GM12878 (cell line): Measurements from ENCODE around the gene TRIP11. TPM values are rescaled to one million over a fixed set of nuclear protein-coding genes. Genes with fewer than 3 reads are reported as not detected.

Experiments
- ATAC-seq: fragments of 200-7000 bp; cut with Tn5 transposase; 3 replicates; pipeline ENCODE4 v1.9.1; 2020; ENCODE audit warnings: mild to moderate bottlenecking, moderate library complexity
- BruUV-seq: library from RNA; stranded (reverse); fragments of 400-500 nt; replicated peaks from 2 replicates; lab custom pipeline; 2021; lab: Mats Ljungman, UMichigan
- CTCF ChIA-PET: fragments of 300-600 bp; sonication (Branson Sonifier 250); formaldehyde crosslinking; extraction: SDS; loops from one replicate; lab custom pipeline; 2021; ENCODE audit warnings: inconsistent platforms; lab: Yijun Ruan, JAX
- POLR2A ChIA-PET: fragments of 350-600 bp; formaldehyde crosslinking; extraction: SDS; loops from one replicate; lab custom pipeline; 2021; ENCODE audit warnings: inconsistent platforms; lab: Charles Lee
- RAD21 ChIA-PET: fragments of 300-600 bp; sonication (Branson Sonifier 250); formaldehyde crosslinking; loops from one replicate; lab custom pipeline; 2023; ENCODE audit warnings: antibody characterized with exemption; ENCODE audit not compliant: unreplicated experiment; lab: Charles Lee
- SMC1A ChIA-PET: fragments of 300-600 bp; sonication (Branson Sonifier 250); formaldehyde crosslinking; loops from one replicate; lab custom pipeline; 2023; ENCODE audit not compliant: unreplicated experiment, uncharacterized antibody; lab: Charles Lee
- DNase-seq: peaks from one replicate; pipeline ENCODE4 v3.0.0-alpha.2; 2011; ENCODE audit warnings: low read depth, low spot score
- FAIRE-seq: peaks from 3 replicates; lab custom pipeline; 2011; peaks lifted over from hg19 to GRCh38; lab: Jason Lieb, UNC
- H2AFZ ChIP-seq: 2 replicates; pipeline ENCODE4 v1.6.0; 2011; ENCODE audit warnings: low read depth, low read length, control low read depth; ENCODE audit not compliant: control insufficient read depth
- H3K27ac ChIP-seq: 2 replicates; pipeline ENCODE4 v1.5.1; 2011; ENCODE audit warnings: control low read depth; ENCODE audit not compliant: control insufficient read depth, insufficient read depth
- H3K27me3 ChIP-seq, 2 experiments: replicated peaks in 1 of 2; 2 replicates each; pipeline versions ENCODE4 v1.6.0 to v1.6.1; 2011; ENCODE audit warnings: low read length in 1 of 2; ENCODE audit not compliant: control insufficient read depth in 2 of 2, insufficient read depth in 2 of 2
- H3K36me3 ChIP-seq, 2 experiments: 2 replicates each; pipeline ENCODE4 v1.5.1; 2011; ENCODE audit warnings: low read length in 1 of 2; ENCODE audit not compliant: control insufficient read depth in 2 of 2, insufficient read depth in 2 of 2
- H3K4me1 ChIP-seq: 2 replicates; pipeline ENCODE4 v1.6.1; 2011; ENCODE audit warnings: mild to moderate bottlenecking, low read length, moderate library complexity, mixed read lengths; ENCODE audit not compliant: control insufficient read depth, insufficient read depth
- H3K4me2 ChIP-seq: 2 replicates; pipeline ENCODE4 v1.6.0; 2011; ENCODE audit warnings: control low read depth; ENCODE audit not compliant: control insufficient read depth, insufficient read depth
- H3K4me3 ChIP-seq: fragments of 200-600 bp; sonication (generic); 2 replicates; pipeline ENCODE4 v1.5.1; 2016
- H3K79me2 ChIP-seq: 2 replicates; pipeline ENCODE4 v1.6.0; 2011; ENCODE audit warnings: low read length; ENCODE audit not compliant: control insufficient read depth, insufficient read depth
- H3K9ac ChIP-seq: 2 replicates; pipeline ENCODE4 v1.8.0; 2011; ENCODE audit warnings: low read length, control low read depth, mixed read lengths; ENCODE audit not compliant: control insufficient read depth, insufficient read depth
- H3K9me3 ChIP-seq: replicated peaks from 3 replicates; pipeline ENCODE4 v1.5.1; 2011; ENCODE audit warnings: mild to moderate bottlenecking, low read length; ENCODE audit not compliant: control insufficient read depth, insufficient read depth
- H4K20me1 ChIP-seq: 2 replicates; pipeline ENCODE4 v1.6.0; 2011; ENCODE audit not compliant: control insufficient read depth, insufficient read depth
- BCL11A ChIP-seq: IDR thresholded peaks from 2 replicates; pipeline ENCODE4 v1.6.1; 2011; ENCODE audit warnings: low read depth, low read length
- JUND ChIP-seq: IDR thresholded peaks from 2 replicates; pipeline ENCODE4 v1.6.1; 2012; ENCODE audit warnings: low read depth, mild to moderate bottlenecking, low read length, improper control_type of control experiment, moderate library complexity
- POLR2AphosphoS5 ChIP-seq: IDR thresholded peaks from 2 replicates; pipeline ENCODE4 v1.6.1; 2011; ENCODE audit warnings: mild to moderate bottlenecking, low read length, inconsistent platforms
- TAF1 ChIP-seq: IDR thresholded peaks from 2 replicates; pipeline ENCODE4 v1.6.1; 2011; ENCODE audit warnings: mild to moderate bottlenecking, low read depth, low read length, borderline replicate concordance
- USF2 ChIP-seq: IDR thresholded peaks from 2 replicates; pipeline ENCODE4 v1.6.1; 2011; ENCODE audit warnings: low read depth, low read length, improper control_type of control experiment, borderline replicate concordance
- WRNIP1 ChIP-seq: IDR thresholded peaks from 2 replicates; pipeline ENCODE4 v1.6.1; 2011; ENCODE audit warnings: low read depth, low read length, improper control_type of control experiment, borderline replicate concordance
- ZBTB11 ChIP-seq: fragments of 450-650 bp; formaldehyde crosslinking; IDR thresholded peaks from 2 replicates; pipeline ENCODE4 v1.5.0; 2022; ENCODE audit warnings: mild to moderate bottlenecking, missing genetic modification characterization
- ZNF384 ChIP-seq: IDR thresholded peaks from 2 replicates; pipeline ENCODE4 v1.6.1; 2012; ENCODE audit warnings: low read depth, mild to moderate bottlenecking, low read length, improper control_type of control experiment, borderline replicate concordance
- WGBS: methylation state at CpG from one replicate; pipeline ENCODE4 v1.1.6; 2016; ENCODE audit warnings: low lambda C conversion rate; ENCODE audit not compliant: insufficient replicate concordance, insufficient coverage; ENCODE audit errors: missing lambda C conversion rate; 5-methylcytosine and 5-hydroxymethylcytosine counted together
- in situ Hi-C: fragments of 300-500 bp; cut with MboI; formaldehyde crosslinking; loops from 9 replicates; pipeline ENCODE4 v1.14.3; 2018; ENCODE audit warnings: mixed read lengths
- intact Hi-C: fragments of 100-400 bp; cut with micrococcal nuclease; formaldehyde crosslinking; loops from one replicate; pipeline ENCODE4 v1.14.2; 2022; ENCODE audit not compliant: unreplicated experiment
- polyA plus RNA-seq, 11 experiments: library from polyadenylated mRNA; depleted of rRNA in 4 of 11; unstranded in 6 of 11; stranded (reverse) in 5 of 11; fragments of >200 nt; fragmentation: Nextera tagmentation in 4 of 11; fragmentation: Illumina TruSeq in 1 of 11; extraction: Ambion mirVana in 4 of 11; extraction: Trizol in 1 of 11; gene quantifications; 1 replicate in 1 of 11; 2 replicates in 10 of 11; pipeline versions ENCODE4 v1.2.1 to v1.2.3, GENCODE V29; 2011 to 2016; ENCODE audit warnings: inconsistent platforms in 2 of 11, missing spikeins in 2 of 11, low read depth in 1 of 11
- total RNA-seq, 4 experiments: library from RNA; depleted of rRNA in 3 of 4; stranded (reverse); fragments of >200 nt in 3 of 4; fragmentation: Illumina TruSeq in 1 of 4; extraction: Trizol in 1 of 4; gene quantifications; 2 replicates each; pipeline versions ENCODE4 v1.2.1 to v1.2.3, GENCODE V29; 2013 to 2021
- TF ChIP-seq, protein P1 (sequence below): fragments of 450-650 bp; IDR thresholded peaks from 2 replicates; pipeline ENCODE4 v1.6.1; 2014; ENCODE audit warnings: mild to moderate bottlenecking
- TF ChIP-seq, protein P2 (sequence below): fragments of 450-650 bp; IDR thresholded peaks from 2 replicates; pipeline ENCODE4 v1.6.1; 2017; ENCODE audit warnings: mild to moderate bottlenecking

The TRIP11 gene
- total and polyA plus RNA-seq, 10 of the 15 experiments (the other 5 are each of a cell fraction or from before 2014, with no cell fraction given) = 5.3 to 46.1 (median 19.9) TPM

DNA sequence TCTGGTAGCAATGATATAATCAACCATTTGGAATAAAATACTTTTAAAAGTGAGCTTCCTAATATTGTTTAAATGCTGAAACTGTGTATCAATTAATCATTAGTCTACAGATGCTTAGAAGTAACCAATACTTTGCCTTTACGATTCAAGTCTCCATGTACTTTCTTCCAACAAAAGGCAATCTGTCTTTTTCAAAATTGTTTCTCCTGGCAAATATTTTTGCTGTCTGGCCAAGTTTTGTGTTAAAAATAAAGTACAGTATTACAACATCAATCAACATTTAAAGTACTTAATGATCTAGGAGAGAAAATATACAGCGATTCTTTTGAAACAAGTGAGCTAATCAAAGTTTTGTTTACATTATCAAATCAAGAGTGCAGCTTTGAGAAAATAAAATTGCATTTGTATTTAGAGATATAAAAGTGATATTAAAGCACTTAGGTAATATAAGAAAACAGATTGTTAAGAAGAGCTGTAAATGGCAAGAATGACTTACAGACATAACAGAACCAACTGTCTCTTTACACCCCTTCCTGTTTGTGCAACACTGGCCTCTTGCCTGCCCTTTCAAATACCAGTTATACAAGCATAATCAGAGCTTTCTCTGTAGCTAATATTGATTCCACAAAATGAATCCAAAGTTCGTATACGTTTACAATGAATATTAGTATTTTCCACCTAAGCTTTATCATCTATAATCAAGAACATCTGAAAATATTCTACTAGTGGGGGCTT is 54.2 kb downstream of the TRIP11 start:
- H3K27ac ChIP-seq = no peak overlapping the region
- H3K9me3 ChIP-seq = no peaks in the 10 kb centered on the region
- POLR2A ChIA-PET = no interaction called here
- ATAC-seq (no peak), DNase-seq (no peak), FAIRE-seq (no peak)
- 81% methylated on average over 4 of the region's 4 CpGs for WGBS
- RAD21 ChIA-PET = no interaction called here
- H3K36me3 ChIP-seq = peaks cover 0 to 7% of the 10 kb centered on the region in 2 experiments; a peak in 2 of 4 replicates
- no TSS peak for BruUV-seq
- no peaks in the 10 kb centered on the region for H4K20me1 ChIP-seq
- SMC1A ChIA-PET = interaction anchor here (1.1 to 2.1 kb wide), 3 partner anchors 10 to 15 kb away, joined by 3 to 6 read pairs (median 5); no protein-coding TSS in a partner anchor
- H3K4me1 ChIP-seq = no peaks in the 10 kb centered on the region
- H3K79me2 ChIP-seq = no peaks in the 10 kb centered on the region
- H3K4me2 ChIP-seq = no peak overlapping the region
- in situ Hi-C loops (no loop called here), intact Hi-C loops (no loop called here)
- no peaks in the 10 kb centered on the region for H3K27me3 ChIP-seq
- H3K4me3 ChIP-seq = no peak overlapping the region
- no peak overlapping the region for H3K9ac ChIP-seq
- CTCF ChIA-PET = interaction anchor here (0.7 to 2.8 kb wide), 4 partner anchors 10 to 336 kb away, joined by 3 to 16 read pairs (median 4); no protein-coding TSS in a partner anchor
- no peak overlapping the region for H2AFZ ChIP-seq
- TF ChIP-seq, protein P1, sequence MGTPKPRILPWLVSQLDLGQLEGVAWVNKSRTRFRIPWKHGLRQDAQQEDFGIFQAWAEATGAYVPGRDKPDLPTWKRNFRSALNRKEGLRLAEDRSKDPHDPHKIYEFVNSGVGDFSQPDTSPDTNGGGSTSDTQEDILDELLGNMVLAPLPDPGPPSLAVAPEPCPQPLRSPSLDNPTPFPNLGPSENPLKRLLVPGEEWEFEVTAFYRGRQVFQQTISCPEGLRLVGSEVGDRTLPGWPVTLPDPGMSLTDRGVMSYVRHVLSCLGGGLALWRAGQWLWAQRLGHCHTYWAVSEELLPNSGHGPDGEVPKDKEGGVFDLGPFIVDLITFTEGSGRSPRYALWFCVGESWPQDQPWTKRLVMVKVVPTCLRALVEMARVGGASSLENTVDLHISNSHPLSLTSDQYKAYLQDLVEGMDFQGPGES = no peak
- TF ChIP-seq, protein P2, sequence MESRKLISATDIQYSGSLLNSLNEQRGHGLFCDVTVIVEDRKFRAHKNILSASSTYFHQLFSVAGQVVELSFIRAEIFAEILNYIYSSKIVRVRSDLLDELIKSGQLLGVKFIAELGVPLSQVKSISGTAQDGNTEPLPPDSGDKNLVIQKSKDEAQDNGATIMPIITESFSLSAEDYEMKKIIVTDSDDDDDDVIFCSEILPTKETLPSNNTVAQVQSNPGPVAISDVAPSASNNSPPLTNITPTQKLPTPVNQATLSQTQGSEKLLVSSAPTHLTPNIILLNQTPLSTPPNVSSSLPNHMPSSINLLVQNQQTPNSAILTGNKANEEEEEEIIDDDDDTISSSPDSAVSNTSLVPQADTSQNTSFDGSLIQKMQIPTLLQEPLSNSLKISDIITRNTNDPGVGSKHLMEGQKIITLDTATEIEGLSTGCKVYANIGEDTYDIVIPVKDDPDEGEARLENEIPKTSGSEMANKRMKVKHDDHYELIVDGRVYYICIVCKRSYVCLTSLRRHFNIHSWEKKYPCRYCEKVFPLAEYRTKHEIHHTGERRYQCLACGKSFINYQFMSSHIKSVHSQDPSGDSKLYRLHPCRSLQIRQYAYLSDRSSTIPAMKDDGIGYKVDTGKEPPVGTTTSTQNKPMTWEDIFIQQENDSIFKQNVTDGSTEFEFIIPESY = no peak
- TF ChIP-seq WRNIP1 = no peak
- TF ChIP-seq USF2 = no peak
- TF ChIP-seq ZNF384 = no peak
- TF ChIP-seq JUND = no peak
- no peak for TF ChIP-seq ZBTB11 (CRISPR knock-in tag)
- TF ChIP-seq TAF1 = no peak
- no peak for TF ChIP-seq POLR2AphosphoS5
- TF ChIP-seq BCL11A = no peak
